ENCODE data around the gene CEP70. TPM values are rescaled to one million over a fixed set of nuclear protein-coding genes. Genes with fewer than 3 reads are reported as not detected.

CEP70 gene
- total and polyA plus RNA-seq, 2 of the 13 experiments (the other 11 are each of a cell fraction or from before 2014, with no cell fraction given), result 4.0 to 22.3 TPM

DNA sequence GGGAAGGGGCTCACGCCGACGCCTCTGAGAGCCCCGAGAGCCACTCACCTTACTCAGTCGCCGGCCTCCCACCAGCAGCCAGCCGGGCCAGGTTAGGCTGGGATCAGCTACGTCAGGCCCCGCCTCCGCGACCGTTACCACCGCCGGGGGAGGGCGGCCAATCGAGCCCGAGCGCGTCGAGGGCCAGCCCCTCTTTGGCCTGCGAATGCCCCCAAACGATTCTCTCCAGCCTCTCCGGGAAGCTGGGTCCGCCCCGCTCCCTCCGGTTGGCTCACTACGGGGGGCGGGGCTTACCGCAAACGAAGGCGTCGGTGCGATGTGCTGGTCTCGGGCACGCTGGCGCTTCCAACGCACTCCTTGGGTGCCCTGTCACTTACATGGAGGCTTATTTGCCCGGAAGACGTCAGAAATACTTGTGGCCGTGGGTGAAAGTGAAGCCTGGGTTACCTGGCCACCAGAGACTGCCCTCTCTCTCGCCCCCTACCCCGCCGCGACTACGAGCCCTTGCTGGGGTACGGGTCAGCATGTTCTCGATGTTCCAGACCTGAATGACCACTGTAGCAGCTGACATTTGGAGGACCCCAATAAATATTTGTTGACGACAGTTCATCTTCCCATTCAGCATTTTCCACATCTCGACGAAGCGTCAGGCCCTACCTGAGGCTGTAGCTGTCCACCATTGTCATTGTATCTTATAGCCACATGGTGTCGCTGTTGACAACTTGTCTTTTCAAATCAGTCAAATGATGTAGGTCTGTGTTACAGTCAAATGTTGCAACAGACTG is at the start of gene CEP70 (continued):
- TF ChIP-seq TCF12 (IDR thresholded peaks at IDR 0.05), result no peak
- no peak for TF ChIP-seq TCF12 (CRISPR knock-in tag; IDR thresholded peaks at IDR 0.05)
- TF ChIP-seq DPF2 (CRISPR knock-in tag; IDR thresholded peaks at IDR 0.05; ENCODE audit: borderline replicate concordance, low read depth), result no peak
- TF ChIP-seq IRX3 (CRISPR knock-in tag; IDR thresholded peaks at IDR 0.05; ENCODE audit: borderline replicate concordance, low read depth), result no peak; the same call in 1 of the 2 replicates
- TF ChIP-seq, protein P1, sequence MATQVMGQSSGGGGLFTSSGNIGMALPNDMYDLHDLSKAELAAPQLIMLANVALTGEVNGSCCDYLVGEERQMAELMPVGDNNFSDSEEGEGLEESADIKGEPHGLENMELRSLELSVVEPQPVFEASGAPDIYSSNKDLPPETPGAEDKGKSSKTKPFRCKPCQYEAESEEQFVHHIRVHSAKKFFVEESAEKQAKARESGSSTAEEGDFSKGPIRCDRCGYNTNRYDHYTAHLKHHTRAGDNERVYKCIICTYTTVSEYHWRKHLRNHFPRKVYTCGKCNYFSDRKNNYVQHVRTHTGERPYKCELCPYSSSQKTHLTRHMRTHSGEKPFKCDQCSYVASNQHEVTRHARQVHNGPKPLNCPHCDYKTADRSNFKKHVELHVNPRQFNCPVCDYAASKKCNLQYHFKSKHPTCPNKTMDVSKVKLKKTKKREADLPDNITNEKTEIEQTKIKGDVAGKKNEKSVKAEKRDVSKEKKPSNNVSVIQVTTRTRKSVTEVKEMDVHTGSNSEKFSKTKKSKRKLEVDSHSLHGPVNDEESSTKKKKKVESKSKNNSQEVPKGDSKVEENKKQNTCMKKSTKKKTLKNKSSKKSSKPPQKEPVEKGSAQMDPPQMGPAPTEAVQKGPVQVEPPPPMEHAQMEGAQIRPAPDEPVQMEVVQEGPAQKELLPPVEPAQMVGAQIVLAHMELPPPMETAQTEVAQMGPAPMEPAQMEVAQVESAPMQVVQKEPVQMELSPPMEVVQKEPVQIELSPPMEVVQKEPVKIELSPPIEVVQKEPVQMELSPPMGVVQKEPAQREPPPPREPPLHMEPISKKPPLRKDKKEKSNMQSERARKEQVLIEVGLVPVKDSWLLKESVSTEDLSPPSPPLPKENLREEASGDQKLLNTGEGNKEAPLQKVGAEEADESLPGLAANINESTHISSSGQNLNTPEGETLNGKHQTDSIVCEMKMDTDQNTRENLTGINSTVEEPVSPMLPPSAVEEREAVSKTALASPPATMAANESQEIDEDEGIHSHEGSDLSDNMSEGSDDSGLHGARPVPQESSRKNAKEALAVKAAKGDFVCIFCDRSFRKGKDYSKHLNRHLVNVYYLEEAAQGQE (IDR thresholded peaks at IDR 0.05; ENCODE audit: borderline replicate concordance in 1 of 2, low read depth in 1 of 2, low read length in 2 of 2), result no peak
- TF ChIP-seq DNMT3B (CRISPR knock-in tag; conservative IDR thresholded peaks at IDR 0.05), result no peak; the same call in 1 of the 2 replicates
- peak; percentile 54; the same call in 1 of the 2 replicates for TF ChIP-seq ZNF598 (CRISPR knock-in tag; IDR thresholded peaks at IDR 0.05; ENCODE audit: borderline replicate concordance)
- TF ChIP-seq ZNF652 (CRISPR knock-in tag; IDR thresholded peaks at IDR 0.05; ENCODE audit: borderline replicate concordance, low read depth), result peak; percentile 21; the same call in 1 of the 2 replicates
- peak; percentile 95 for TF ChIP-seq CEBPG (CRISPR knock-in tag; IDR thresholded peaks at IDR 0.05)
- TF ChIP-seq, protein P2, sequence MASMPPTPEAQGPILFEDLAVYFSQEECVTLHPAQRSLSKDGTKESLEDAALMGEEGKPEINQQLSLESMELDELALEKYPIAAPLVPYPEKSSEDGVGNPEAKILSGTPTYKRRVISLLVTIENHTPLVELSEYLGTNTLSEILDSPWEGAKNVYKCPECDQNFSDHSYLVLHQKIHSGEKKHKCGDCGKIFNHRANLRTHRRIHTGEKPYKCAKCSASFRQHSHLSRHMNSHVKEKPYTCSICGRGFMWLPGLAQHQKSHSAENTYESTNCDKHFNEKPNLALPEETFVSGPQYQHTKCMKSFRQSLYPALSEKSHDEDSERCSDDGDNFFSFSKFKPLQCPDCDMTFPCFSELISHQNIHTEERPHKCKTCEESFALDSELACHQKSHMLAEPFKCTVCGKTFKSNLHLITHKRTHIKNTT (CRISPR knock-in tag; IDR thresholded peaks at IDR 0.05), result no peak
- TF ChIP-seq, protein P3, sequence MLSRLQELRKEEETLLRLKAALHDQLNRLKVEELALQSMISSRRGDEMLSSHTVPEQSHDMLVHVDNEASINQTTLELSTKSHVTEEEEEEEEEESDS (CRISPR knock-in tag; IDR thresholded peaks at IDR 0.05; ENCODE audit: borderline replicate concordance), result no peak
- TF ChIP-seq ZNF746 (CRISPR knock-in tag; IDR thresholded peaks at IDR 0.05), result no peak
- TF ChIP-seq SNAPC2 (CRISPR knock-in tag; IDR thresholded peaks at IDR 0.05), result peak; percentile 75; the same call in 1 of the 2 replicates
- no peak for TF ChIP-seq ZNF207 (IDR thresholded peaks at IDR 0.05; ENCODE audit: borderline replicate concordance)
- TF ChIP-seq ZBTB3 (CRISPR knock-in tag; IDR thresholded peaks at IDR 0.05; ENCODE audit: borderline replicate concordance, low read depth), result no peak
- TF ChIP-seq HMG20A (CRISPR knock-in tag; IDR thresholded peaks at IDR 0.05; ENCODE audit: borderline replicate concordance), result no peak
- TF ChIP-seq, protein P4, sequence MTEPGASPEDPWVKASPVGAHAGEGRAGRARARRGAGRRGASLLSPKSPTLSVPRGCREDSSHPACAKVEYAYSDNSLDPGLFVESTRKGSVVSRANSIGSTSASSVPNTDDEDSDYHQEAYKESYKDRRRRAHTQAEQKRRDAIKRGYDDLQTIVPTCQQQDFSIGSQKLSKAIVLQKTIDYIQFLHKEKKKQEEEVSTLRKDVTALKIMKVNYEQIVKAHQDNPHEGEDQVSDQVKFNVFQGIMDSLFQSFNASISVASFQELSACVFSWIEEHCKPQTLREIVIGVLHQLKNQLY (CRISPR knock-in tag; IDR thresholded peaks at IDR 0.05), result no peak
- TF ChIP-seq ATM (IDR thresholded peaks at IDR 0.05; ENCODE audit: borderline replicate concordance), result no peak
- TF ChIP-seq RFX1 (IDR thresholded peaks at IDR 0.05), result no peak
- TF ChIP-seq MTA1 (CRISPR knock-in tag; IDR thresholded peaks at IDR 0.05; ENCODE audit: borderline replicate concordance), result peak; percentile 68; the same call in 1 of the 2 replicates
- peak; percentile 91 for TF ChIP-seq ZNF343 (CRISPR knock-in tag; IDR thresholded peaks at IDR 0.05)
- TF ChIP-seq MATR3 (CRISPR knock-in tag; IDR thresholded peaks at IDR 0.05), result no peak
- TF ChIP-seq REXO4 (CRISPR knock-in tag; IDR thresholded peaks at IDR 0.05; ENCODE audit: borderline replicate concordance), result peak; percentile 50; the same call in 1 of the 2 replicates
- TF ChIP-seq GFI1 (CRISPR knock-in tag; IDR thresholded peaks at IDR 0.05; ENCODE audit: borderline replicate concordance), result no peak
- no peak for TF ChIP-seq ZNF251 (CRISPR knock-in tag; IDR thresholded peaks at IDR 0.05)
- TF ChIP-seq ZNF256 (CRISPR knock-in tag; conservative IDR thresholded peaks at IDR 0.05), result no peak
